K562 treated with DMSO at 1 percent for 48 hours (cell line): ENCODE data around the gene CAPRIN2. TPM values are rescaled to one million over a fixed set of nuclear protein-coding genes. Genes with fewer than 3 reads are reported as not detected.

Source experiments
- total RNA-seq: library from RNA; unstranded; fragments of 300-600 nt; gene quantifications from 2 replicates; pipeline ENCODE4 v1.2.3, GENCODE V29; 2022; ENCODE audit warnings: low replicate concordance; ENCODE audit errors: extremely low read depth

The CAPRIN2 gene
- not detected in 2 replicates for total RNA-seq

DNA sequence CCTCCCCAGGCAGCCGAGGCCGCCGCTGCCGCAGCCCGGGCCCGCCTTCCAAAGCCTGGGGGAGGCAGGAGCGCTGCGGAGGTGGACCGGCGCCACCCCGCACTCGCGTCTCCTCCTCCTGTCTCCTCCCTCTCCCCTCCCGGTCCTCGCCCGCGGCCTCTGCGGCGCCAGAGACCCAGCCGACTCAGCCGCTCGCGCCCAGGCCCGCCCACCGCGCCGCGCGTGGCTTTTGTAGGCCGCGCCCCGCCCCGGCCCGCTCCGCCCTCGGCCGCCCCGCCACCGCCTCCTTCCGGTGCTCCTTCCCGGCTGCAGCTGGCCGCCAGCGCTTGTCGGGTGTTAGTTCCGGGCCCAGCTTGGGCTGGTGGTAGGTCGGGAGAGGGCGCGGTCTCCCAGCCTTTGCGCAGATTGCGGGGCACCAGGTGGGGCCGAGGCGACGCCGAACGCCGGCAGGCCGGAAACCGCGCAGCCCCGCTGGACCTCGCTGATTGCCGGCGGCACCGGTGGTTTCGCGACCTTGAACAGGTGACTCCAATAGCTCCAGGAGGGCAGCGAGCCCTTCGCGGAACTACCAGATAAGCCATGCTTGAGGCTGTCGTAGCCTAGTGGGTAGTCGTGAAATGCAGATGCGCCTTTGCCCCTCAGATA, at the start of gene CAPRIN2:
Gene CAPRIN2, minus strand, starts transcription at position 202 of the 645 bp plus-strand sequence. CDS start 1,431 bp downstream, outside the sequence.

DNA sequence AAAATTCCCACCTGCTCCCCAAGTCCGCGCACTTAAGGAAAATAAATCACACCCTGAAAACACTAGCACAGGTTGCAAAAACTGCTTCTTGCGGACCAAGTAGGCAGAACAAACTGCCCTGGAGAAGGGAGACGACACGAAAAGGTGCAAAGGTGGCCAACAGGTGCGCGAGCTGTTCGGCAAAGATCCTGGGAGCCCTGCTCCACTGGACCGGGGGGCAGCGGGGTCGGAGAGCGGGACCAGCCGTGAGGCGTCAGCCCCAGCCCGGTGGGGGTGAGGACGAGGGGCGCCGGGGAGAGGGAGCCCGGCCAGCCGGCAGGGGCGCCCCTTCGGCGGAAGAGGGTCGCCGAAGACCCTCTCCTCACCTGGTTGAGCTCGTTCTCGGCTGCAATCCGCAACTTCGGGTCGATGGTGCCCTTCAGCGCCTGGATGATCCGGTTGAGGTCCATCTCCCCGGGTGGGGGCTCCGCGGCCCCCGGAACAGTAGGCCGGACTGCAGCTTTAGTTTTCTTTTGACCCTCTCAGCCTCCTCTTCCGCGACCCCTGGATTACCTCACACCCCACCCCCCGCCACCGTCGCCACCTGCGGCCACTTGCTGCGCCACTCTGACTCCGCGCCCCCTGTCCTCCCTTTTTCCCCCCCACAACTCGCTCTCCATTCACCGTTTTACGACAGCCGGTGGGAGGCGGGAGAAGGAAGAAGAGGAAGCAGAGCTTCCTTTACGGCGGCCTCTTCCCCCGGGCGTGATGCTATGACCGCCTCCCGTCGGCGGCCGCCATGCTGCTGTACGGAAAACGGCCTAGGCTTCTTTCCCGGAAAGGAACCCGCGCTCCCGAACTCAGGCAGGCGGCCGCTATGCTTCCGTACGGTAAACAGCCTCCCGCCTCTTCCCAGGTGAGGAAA, 59.3 kb downstream of the CAPRIN2 start, which contains the start of gene IPO8:
Gene IPO8, minus strand, starts transcription at position 671 of the 904 bp plus-strand sequence. Its CDS starts 222 bp downstream, at position 449.

Other genes starting within 250 kb of the CAPRIN2 start
- gene IPO8, start 59.1 kb downstream of the CAPRIN2 start, total RNA-seq = not detected in 2 replicates
- not detected in 2 replicates for gene TSPAN11, start 171.8 kb upstream of the CAPRIN2 start, total RNA-seq